ENCODE measurements around the gene MPRIP. TPM values are rescaled to one million over a fixed set of nuclear protein-coding genes. Genes with fewer than 3 reads are reported as not detected.

Gene MPRIP
- total and polyA plus RNA-seq, 8 donors: 80.2 to 518 (median 190) TPM

DNA sequence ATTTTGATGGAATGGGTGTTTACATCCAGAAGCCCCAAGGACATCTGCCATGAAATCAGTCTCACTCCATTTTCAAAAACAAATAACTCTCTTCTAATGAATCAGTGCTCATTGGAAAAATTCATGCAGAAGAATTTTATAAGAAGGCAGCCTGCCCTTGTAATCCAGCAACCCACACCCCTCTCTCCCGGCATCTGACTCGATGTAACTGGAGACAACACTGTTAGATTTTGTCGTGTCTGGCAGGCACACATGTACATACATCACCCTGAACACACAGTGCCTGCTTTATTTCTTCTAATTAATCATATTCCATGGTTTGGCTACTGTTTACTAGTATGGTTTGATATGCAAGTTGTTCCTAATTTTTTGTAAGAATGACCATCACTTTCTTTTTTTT is 175.7 kb downstream of the MPRIP start:
- no peaks in the 10 kb centered on the region for H3K4me1 ChIP-seq
- no peak overlapping the region for H3K4me3 ChIP-seq
- no peaks in the 10 kb centered on the region for H3K27me3 ChIP-seq
- peaks cover 90 to 100% (median 100%) of the 10 kb centered on the region in 4 donors for H3K36me3 ChIP-seq
- H3K9me3 ChIP-seq: no peaks in the 10 kb centered on the region
- TF ChIP-seq EP300 (IDR thresholded peaks at IDR 0.05) (no peak), POLR2AphosphoS5 (IDR thresholded peaks at IDR 0.05) (no peak), POLR2A (IDR thresholded peaks at IDR 0.05) (no peak)
- TF ChIP-seq, protein P1, sequence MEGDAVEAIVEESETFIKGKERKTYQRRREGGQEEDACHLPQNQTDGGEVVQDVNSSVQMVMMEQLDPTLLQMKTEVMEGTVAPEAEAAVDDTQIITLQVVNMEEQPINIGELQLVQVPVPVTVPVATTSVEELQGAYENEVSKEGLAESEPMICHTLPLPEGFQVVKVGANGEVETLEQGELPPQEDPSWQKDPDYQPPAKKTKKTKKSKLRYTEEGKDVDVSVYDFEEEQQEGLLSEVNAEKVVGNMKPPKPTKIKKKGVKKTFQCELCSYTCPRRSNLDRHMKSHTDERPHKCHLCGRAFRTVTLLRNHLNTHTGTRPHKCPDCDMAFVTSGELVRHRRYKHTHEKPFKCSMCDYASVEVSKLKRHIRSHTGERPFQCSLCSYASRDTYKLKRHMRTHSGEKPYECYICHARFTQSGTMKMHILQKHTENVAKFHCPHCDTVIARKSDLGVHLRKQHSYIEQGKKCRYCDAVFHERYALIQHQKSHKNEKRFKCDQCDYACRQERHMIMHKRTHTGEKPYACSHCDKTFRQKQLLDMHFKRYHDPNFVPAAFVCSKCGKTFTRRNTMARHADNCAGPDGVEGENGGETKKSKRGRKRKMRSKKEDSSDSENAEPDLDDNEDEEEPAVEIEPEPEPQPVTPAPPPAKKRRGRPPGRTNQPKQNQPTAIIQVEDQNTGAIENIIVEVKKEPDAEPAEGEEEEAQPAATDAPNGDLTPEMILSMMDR (IDR thresholded peaks at IDR 0.05): no peak
- H3K27ac ChIP-seq: no peak overlapping the region
- 68 to 82% (median 81%) methylated on average over 3 of the region's 3 CpGs for WGBS, 5 donors
- DNase-seq: no peak
- intact Hi-C loops (cut with DNase I; ENCODE audit: low total_unique reads): no loop called here

DNA sequence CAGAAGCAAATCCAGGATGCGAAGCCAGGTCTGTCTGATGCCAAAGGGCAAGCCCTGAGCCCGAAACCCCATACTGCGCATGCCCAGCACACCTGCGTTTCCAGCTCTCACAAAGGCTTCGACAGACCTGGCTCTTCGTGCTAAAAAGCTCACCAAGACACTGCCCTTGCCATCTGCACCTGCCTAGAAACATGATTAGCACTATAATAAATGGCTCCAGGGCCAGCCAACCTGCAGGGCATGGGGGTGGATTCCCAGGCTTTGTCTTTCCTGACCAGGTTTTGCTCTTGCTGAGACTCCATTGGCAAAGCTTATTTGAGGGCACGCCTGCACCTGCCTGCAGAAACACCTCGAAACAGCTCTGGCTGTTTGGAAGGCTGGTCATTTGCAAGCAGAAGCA is 178.3 kb downstream of the MPRIP start:
- Histone ChIP-seq H3K4me3 (no peak overlapping the region), H3K9me3 (no peaks in the 10 kb centered on the region), H3K4me1 (no peaks in the 10 kb centered on the region), H3K27ac (no peak overlapping the region), H3K27me3 (no peaks in the 10 kb centered on the region), H3K36me3 (peaks cover 90 to 100% (median 100%) of the 10 kb centered on the region in 4 donors)
- intact Hi-C loops (cut with DNase I; ENCODE audit: low total_unique reads): no loop called here
- 90 to 97% (median 94%) methylated on average over 8 of the region's 8 CpGs for WGBS, 5 donors
- DNase-seq: no peak
- no peak for TF ChIP-seq POLR2A (IDR thresholded peaks at IDR 0.05)
- TF ChIP-seq EP300 (IDR thresholded peaks at IDR 0.05): no peak
- TF ChIP-seq, protein P1 (IDR thresholded peaks at IDR 0.05): no peak
- no peak for TF ChIP-seq POLR2AphosphoS5 (IDR thresholded peaks at IDR 0.05)

DNA sequence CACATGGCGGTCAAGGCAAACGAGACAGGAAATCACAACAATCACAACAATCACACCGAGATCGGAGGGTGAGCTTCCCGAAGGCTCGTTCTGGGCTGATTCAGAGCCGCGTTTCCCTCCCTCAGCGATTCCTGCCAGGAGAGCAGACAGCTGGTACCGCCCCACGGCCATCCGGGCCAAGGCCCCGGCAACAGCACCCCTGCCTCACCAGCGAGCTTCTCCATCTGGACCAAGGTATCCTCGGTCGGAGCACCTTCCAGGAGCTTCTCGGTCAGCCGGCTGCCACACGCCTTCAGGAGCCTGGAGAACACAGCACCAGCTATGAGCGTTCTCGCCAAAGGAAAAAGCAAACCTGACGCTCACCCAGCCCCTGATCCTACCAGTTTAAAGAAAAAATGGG is 179.1 kb downstream of the MPRIP start:
- Histone ChIP-seq H3K27me3 (no peaks in the 10 kb centered on the region), H3K27ac (no peak overlapping the region), H3K36me3 (peaks cover 90 to 100% (median 100%) of the 10 kb centered on the region in 4 donors), H3K4me1 (no peaks in the 10 kb centered on the region), H3K4me3 (no peak overlapping the region), H3K9me3 (no peaks in the 10 kb centered on the region)
- TF ChIP-seq POLR2A (IDR thresholded peaks at IDR 0.05): no peak
- TF ChIP-seq, protein P1 (IDR thresholded peaks at IDR 0.05): no peak
- 81 to 97% (median 95%) methylated on average over 12 to 22 of the region's 22 CpGs for WGBS, 5 donors
- intact Hi-C loops (cut with DNase I; ENCODE audit: low total_unique reads): no loop called here
- DNase-seq: no peak

GRCh38 chr17:17223736-17224135 is 181.5 kb downstream of the MPRIP start:
- no peak for DNase-seq
- H3K27me3 ChIP-seq: no peaks in the 10 kb centered on the region
- WGBS, 5 donors: 94 to 97% (median 96%) methylated on average over 15 to 16 of the region's 16 CpGs
- no peak overlapping the region for H3K4me3 ChIP-seq
- H3K27ac ChIP-seq: no peak overlapping the region
- intact Hi-C loops (cut with DNase I; ENCODE audit: low total_unique reads): no loop called here
- peaks cover 95 to 100% (median 100%) of the 10 kb centered on the region in 4 donors for H3K36me3 ChIP-seq
- no peaks in the 10 kb centered on the region for H3K9me3 ChIP-seq
- H3K4me1 ChIP-seq: peaks cover 0 to 11% (median 6%) of the 10 kb centered on the region in 4 donors
- TF ChIP-seq, protein P1 (IDR thresholded peaks at IDR 0.05): no peak
- TF ChIP-seq POLR2AphosphoS5 (IDR thresholded peaks at IDR 0.05) (no peak), EP300 (IDR thresholded peaks at IDR 0.05) (no peak), POLR2A (IDR thresholded peaks at IDR 0.05) (no peak)
